ENCODE data around the gene HEY2.
"Not testable (repeated sequence)": the region's sequence is repeated elsewhere in the genome, so short reads cannot be mapped to it uniquely, and the experiment has no call there.

HEY2 gene

DNA sequence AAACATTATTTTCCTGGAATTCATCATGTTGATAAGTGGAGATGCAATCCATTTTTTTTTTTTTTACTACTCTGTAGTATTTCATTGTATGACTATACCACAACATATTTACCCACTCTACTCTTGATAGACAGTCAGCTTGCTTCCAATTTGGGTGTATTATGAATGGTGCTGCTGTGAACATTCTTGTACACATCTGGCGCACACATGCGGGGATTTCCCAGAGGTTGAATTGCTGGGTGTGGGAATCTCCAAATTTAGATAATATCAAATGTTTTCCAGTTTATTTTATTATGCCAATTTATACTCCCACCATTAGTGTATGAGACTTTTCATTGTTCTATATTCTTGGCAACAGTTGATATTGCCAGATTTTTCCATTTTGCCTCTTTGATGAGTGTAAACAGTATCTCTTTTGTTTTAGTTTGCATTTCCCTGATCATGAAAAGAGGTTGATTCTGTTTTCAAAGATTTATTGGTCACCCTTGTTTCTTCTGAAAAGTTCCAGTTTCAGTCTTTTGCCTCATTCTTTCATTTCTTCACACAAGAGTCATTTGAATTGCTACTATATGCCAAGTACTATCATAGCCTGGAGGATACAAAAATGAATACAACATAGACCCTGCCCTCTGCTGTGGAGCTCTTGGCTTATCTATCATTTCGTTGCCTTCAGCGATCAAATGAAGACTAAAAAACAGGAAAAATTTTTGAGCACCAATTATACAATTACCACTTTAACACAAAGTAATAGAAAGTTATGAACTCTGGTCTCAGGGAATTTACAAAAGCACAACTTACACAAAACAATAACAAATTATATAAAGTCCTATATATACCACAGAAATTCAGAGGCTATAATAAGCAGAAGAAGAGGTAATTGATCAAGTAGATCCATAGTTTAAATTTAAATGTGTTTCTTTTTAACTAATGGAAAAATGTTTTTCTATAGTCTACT is 24.2 kb downstream of the HEY2 start:
- no peak for DNase-seq (ENCODE audit: low spot score)

DNA sequence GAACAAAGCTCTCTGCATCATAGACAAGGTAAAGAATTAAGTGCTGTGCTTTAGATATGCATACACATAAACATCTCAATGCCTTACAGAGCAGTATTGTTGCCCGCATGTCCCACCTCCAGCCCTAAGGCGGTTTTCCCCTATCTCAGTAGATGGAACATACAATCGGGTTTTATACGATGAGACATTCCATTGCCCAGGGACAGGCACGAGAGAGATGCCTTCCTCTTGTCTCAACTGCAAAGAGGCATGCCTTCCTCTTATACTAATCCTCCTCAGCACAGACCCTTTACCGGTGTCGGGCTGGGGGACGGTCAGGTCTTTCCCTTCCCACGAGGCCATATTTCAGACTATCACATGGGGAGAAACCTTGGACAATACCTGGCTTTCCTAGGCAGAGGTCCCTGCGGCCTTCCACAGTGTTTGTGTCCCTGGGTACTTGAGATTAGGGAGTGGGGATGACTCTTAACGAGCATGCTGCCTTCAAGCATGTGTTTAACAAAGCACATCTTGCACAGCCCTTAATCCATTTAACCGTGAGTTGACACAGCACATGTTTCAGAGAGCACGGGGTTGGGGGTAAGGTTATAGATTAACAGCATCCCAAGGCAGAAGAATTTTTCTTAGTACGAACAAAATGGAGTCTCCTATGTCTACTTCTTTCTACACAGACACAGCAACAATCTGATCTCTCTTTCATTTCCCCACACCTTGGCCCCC is 26.8 kb downstream of the HEY2 start:
- DNase-seq (ENCODE audit: low spot score) = not testable (repeated sequence)

DNA sequence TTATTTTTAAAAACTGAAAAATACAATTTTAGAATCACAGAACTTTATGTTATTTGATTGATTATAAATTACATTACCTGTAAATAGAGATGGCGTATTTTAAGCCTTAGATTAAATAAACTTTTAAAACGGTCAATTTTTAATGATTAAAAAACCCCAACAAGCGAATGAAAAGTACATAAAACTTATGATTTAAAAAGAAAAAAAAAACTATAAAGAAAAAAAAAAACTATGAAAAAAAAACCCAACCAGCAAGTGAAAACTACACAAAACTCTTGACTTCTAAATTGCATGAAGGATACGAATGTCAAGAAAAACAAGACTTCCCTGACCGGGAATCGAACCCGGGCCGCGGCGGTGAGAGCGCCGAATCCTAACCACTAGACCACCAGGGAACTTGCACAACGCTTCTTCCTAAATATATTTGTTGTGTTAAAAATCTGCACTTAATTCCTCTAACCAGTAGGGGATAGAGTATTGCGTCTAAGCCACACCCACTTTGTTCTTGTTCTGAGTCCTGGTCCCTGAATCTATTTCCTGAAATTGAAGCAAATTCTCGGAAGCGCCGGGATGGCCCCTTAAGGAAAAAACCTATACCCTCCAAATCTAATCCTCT is 30.6 kb downstream of the HEY2 start:
- peak; percentile 94 for DNase-seq (ENCODE audit: low spot score)

DNA sequence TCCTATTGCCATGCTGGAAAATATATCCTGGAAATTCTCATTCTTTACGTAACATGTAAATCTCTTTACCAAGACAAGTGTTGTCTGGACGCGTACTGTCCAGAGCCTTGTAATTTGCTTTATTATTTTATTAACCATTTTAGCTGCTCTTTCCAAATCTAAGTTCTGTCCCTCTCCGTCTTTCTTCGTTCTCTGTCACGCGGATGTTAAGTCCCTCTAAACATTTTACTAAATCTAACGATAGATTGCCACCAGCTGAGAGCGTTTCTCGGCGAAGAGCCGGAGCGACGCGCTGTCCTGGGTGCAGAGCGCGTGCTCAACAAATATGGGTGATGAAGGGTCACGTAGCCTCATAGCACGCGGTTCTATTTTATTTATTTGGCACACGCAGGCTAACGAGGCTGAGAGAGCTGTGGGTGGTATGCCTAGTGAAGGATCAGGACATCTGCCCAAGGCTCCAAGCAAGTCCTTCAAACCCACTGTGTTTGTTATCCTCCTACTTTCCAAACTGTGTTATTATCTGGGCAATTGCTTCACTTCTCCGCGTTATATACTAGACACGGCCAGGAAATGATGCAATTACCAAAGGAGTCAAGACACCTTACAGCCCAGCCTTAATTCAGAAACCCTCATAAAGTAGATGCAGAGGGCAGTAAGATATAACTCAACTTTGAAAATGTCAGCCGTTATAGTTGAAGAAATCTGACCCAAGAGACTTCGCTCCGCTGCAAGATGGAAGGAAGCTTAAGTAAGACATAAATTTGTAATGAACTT is 31.3 kb downstream of the HEY2 start:
- peak; percentile 61 for DNase-seq (ENCODE audit: low spot score)

DNA sequence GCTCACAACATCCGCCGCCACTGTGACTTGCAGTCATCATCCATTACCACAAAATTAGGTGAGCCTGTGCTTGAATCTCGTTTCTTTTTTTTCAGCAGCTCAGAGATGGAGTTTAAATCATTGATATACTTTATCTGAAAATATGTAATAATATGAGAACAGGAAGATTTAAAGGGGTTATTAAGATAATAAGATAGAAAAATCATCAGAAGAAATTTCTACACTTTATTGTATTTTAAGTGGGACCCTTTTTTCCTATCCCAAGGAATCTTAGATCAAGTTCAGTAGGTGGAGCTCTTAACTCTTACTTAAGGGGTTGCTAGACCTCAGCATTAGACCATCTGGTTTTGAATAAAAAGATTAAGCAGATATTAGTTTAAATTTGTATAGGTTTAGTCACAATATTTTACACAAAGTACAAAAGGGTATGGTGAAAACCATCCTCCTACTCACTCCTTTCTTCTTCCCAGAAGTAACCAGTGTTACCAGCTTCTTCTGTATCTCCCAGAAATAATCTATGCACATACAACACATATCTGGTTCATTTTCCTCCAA is 32.0 kb downstream of the HEY2 start:
- DNase-seq (ENCODE audit: low spot score) = peak; percentile 59

DNA sequence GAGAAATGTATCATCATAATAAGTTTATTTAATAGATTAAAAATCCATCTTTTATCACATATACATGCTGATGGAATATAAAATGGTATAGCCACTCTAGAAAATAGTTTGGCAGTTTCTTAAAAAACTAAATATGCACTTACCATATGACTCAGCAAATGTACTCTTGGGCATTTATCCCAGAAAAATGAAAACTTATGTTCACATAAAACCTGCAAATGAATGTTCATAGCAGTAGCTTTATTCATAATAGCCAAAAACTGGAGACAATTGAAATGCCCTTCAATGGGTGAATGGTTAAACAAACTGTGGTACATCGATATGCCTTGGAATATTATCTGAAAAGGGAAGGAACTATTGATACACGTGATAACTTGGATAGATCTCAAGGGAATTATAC is 34.9 kb downstream of the HEY2 start:
- no peak for DNase-seq (ENCODE audit: low spot score)

DNA sequence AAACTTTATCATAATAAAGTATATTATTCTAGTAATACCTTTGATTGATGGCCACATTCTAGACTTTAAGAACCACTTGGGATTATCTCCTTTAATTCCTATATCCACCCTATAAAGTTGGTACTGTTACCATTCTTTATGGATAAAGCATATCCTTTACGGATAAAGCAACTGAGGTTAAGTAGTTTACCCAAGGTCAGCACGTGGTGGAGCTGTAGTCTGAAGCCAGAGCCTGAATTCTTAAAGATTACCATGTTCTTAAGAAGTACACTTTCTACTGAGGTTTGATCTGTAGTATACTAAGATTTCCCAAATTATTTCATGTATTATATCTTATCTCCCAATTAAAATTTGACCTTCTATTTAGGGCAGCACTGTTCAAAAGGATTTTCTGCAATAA is 38.4 kb downstream of the HEY2 start:
- DNase-seq (ENCODE audit: low spot score) = no peak

DNA sequence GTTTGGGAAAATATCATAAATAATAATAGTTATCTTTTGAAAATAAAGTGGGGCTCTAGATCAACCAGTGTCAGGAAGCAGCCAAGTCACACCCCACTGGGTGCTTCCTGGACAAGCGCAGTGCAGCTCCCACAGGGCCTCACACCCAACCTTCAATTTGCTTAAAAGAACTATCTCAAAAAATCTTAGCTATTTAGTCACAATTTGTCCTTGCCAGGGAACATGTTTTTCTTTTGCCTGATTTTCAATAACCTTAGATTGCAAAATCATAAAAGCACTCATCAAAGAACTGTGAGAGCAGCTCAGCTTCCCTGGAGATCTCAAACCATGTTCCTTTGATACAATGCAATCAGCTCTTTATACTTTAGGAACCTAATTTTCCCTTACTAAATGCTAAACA is 39.7 kb downstream of the HEY2 start:
- no peak for DNase-seq (ENCODE audit: low spot score)

DNA sequence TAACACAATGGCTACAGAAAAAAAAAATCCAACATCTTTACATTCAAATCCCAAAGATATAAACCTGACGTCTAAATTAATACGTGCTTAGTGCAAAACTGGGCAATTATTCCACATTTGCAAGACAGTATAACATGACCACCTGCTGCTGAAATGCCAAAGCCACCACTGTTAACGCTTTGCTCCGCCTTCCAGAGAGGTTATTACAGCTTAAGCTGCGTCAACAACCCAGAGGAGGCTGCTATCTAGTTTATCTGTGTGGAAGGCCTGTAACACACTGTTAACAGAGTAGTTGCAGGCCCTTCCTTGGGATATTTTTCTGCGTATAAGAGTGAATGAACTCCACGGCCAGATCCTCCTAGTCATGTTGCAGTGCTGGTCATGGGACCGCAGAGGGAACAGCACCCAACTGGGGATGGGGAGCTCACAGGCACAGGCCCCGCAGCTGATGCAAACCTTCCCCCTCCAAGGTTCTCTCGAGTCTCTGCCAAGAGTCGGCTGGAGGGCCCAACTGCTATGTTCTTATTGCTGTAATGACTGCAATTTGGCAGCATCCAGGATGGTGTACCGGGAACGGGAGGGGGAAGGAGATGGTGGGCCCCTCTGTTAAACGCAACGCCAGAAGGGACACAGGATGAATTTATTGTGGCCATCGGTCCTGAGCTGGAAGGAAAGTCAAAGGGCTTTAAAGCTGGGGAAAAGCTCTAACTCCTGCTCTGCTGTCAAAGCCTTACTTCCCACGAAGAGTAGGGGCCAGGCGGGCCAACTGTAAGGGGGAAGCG is 40.3 kb downstream of the HEY2 start:
- no peak for DNase-seq (ENCODE audit: low spot score)

DNA sequence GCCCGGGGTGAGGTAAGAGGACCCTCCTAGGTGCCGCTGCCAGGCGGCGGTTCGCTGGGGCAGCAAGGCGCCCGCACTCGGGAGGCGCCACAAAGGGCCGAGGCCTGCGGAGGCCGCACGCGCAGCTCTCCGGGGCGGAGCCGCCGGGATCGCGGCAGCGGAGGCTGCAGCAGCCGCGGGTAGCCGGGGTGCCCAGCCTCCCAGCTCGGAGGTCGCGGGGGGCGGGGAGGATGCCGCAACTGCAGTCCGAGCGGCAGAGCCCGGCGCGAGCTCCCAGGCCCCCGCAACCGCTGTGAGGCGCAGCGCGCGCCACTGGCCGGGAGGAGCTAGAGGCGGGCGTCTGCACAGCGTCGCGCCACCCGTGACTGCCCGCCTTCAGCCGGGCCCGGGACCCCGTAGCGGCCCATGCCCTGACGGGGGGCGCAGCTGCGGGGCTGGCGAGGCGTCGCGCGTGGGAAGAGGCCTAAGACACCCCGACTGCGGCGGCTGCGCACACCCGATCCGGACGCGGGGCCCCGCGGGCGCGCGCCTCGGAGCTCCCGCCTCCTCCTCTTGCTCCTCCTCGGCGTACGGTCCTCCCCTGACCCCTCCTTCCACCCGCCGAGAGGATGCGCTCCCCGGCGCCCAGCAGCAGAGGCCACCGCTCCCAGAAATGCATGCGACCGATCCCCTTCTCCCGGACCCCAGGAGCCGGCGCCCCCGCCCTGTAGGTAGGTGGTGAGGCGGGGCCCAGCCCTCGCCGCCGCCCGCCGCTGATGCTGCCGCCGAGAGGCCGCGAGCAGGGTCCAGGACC is 41.1 kb downstream of the HEY2 start, which contains the start of gene NCOA7:
TSS of gene NCOA7 (plus strand) at position 603 of the 793 bp plus-strand sequence. CDS start 24,395 bp downstream, outside the sequence.
- DNase-seq (ENCODE audit: low spot score) = peak; percentile 78

DNA sequence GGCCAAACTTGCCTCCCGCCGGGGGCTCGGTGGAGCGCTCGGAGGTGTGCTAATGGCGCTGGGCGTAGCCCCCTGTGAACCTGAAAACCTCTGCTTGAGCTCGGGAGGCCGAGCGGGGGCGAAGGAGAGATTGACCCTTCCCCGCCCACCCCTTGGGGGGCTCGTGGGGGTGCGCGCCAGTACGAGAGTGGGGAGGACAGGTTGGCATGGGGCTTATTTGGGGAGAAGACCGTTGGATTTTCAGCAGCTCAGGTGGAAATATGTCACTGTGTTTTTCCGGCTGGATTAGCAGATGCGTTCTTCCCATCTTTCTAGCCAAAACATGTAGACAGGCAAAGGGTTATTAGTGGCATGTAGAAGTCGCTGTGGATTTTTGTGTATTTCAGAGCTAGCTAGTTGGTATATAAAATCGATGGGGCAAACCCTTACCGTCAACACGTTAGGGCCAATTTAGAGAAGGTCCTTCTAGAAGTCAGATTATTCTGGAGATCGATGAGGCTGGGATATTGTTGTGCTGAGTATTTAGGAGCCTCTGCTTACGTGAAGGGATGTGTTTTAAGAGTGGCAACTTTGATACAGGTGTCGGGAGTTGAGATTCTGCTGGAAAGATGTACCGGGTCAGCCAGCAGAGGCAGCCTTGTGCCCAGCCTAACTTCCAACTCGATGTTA is 41.9 kb downstream of the HEY2 start:
- DNase-seq (ENCODE audit: low spot score) = peak; percentile 64

DNA sequence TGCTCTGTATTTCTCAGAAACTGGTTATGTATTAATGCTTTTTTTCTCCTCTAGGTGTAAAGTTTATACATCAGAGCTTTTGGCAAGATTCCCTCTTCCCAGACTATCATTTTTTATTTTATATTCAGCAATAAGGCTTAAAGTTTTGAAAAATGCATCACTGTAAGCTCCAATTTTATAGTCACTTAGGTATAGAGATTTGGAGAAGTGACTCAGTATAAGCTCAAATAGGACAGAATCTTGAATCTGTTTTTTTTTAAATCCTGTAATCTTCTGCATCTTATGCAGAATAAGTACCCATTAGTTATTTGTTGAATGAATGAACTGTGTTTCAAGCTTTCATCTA is 42.4 kb downstream of the HEY2 start:
- no peak for DNase-seq (ENCODE audit: low spot score)

DNA sequence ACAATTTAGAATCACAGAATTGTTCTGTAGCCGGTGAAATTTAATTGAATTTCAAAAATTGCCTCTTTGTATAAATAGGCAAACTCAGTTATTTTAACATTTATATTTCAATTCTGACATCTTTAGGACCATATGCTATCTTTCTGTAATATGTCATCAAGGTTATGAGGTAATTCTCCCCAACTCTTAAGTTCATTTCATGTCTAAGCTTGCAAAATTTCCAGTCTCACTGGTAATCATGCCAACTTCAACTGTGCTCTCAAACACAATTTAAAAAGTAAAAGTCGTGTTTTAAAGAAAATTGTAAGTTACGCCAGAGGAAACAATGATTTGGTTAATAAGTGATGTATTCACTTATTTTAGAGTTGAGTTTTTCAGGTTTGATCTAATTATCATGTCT is 42.7 kb downstream of the HEY2 start:
- no peak for DNase-seq (ENCODE audit: low spot score)

DNA sequence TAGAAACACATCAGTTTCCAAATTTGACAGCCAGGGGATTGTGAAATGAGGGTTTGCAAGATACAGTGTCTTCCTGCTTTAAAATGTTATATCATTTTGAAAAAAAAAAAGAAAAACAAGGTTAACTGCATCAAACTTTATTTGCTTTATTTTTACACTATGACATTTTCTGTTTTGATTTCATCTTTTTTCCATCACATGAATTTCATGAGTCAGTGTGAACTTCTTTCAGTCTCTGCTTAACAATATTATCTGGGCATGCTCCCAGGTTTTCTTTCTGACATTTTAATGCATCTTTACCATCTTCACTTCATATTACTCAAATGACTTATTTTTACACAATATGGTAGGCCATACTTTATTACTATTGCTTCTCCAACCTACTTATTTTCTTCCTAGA is 43.2 kb downstream of the HEY2 start:
- no peak for DNase-seq (ENCODE audit: low spot score)

DNA sequence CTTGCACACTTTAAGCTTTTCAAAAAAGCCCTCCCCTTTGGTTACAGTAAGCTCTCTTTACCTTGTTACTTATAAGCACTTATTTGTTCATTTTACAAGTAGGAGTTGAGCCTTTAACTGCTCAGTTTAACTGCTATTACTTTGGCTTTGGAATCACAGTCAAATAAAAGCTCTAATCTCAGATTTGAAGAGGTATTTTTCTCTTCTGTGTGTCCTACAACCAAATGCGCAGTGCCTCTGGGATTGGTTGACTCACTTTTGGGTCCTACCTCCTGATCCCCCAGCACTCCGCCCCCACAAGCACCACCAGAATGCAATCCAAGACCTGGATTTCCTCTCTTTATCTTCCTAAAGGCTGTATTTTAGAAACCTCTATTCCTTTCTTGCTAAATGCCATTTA is 43.8 kb downstream of the HEY2 start:
- DNase-seq (ENCODE audit: low spot score) = no peak

DNA sequence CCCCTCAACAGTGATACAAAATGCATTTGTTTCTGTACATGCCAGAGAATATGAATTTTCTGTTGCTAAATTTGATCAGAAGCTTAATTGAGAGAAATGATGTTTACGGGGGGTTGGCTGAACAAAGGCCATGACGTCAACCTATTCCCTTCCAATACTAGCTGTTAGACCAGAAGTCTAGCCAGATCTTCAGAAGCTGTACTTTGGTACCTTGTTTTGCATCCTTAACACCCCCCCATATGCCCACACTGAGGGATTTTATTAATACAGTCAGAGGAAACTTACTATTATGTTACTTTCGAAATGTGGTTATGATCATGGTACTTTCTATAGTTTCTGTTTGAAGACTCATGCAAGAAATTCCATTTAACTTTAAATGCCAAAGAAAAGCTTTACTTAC is 44.4 kb downstream of the HEY2 start:
- DNase-seq (ENCODE audit: low spot score) = peak; percentile 36

DNA sequence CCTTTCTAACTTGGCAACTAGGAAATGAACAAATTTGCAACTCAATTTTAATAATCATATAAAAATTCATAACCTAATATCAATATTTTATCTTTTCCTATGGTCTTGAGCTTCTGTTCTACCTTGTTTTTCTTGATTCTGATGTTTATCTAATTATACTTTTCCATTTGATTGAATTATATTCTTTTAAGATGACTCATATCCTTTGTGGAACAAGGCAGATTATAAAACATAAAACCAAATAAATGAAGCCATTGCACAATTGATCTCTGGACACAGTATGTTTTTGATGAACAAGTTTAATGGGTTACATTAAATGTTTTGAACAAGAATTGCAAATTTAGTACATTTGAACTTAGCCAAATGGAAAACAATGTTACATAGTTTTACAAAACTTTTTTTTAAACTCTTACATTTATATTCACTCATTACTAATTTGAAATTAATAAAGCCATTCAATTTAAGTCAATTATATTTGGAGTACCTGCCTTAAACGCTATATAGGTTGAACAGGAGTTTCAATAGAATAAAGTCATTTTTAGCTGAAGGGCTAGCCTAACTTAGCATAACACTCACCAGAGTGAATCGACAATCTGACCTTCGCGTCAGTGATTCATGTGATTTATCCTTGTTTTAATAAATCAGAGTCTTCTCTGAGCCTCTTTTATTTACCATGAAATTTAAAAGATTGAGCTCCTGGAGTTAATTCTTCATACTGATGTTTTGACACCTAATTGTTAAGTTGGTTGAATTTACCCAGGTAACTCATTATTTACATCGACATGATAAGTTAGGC is 45.1 kb downstream of the HEY2 start:
- no peak for DNase-seq (ENCODE audit: low spot score)

DNA sequence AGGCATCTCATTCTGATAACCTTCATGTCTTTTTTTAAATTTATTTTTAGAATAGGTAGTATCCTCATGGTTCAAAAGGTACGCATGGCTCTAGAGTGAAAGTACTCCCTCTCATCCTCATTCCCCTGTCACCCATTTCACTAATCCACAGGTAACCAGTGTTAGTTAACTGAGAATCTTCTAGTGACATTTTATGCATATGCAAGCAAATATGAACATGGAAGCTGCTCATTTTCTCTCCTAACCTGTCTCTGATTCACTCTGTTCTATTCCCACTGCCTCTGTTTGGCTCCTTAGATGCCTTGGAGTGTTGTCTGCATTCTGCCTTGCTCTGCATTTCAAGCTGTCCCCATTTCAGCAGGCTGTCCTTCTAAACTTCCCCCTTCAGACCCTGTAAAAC is 45.9 kb downstream of the HEY2 start:
- no peak for DNase-seq (ENCODE audit: low spot score)
